Nephron progenitor cell (in vitro differentiated cells): ENCODE measurements around the gene TNFRSF11A.

ENCODE experiments used
- DNase-seq: peaks from one replicate; pipeline ENCODE4 v3.0.0; 2021
- H3K27ac Mint-ChIP-seq: 2 replicates; pipeline ENCODE4 v1.8.0; 2021; ENCODE audit warnings: mild to moderate bottlenecking, moderate library complexity, mixed read lengths
- H3K27me3 Mint-ChIP-seq: 2 replicates; pipeline ENCODE4 v1.8.0; 2021; ENCODE audit warnings: mild to moderate bottlenecking, low read depth, mixed read lengths; ENCODE audit not compliant: poor library complexity
- H3K36me3 Mint-ChIP-seq: 2 replicates; pipeline ENCODE4 v1.8.0; 2021; ENCODE audit warnings: low read depth, mixed read lengths
- H3K4me1 Mint-ChIP-seq: 2 replicates; pipeline ENCODE4 v1.8.0; 2021; ENCODE audit warnings: mixed read lengths
- H3K4me3 Mint-ChIP-seq: 2 replicates; pipeline ENCODE4 v1.8.0; 2021; ENCODE audit warnings: mild to moderate bottlenecking, moderate library complexity, mixed read lengths
- H3K9me3 Mint-ChIP-seq: 2 replicates; pipeline ENCODE4 v1.8.0; 2021; ENCODE audit warnings: mild to moderate bottlenecking, moderate library complexity, mixed read lengths
- CTCF ChIP-seq: fragments of 200-600 bp; sonication (generic); IDR thresholded peaks from 2 replicates; pipeline ENCODE4 v1.5.0; 2021; ENCODE audit warnings: antibody characterized with exemption

Gene TNFRSF11A

DNA sequence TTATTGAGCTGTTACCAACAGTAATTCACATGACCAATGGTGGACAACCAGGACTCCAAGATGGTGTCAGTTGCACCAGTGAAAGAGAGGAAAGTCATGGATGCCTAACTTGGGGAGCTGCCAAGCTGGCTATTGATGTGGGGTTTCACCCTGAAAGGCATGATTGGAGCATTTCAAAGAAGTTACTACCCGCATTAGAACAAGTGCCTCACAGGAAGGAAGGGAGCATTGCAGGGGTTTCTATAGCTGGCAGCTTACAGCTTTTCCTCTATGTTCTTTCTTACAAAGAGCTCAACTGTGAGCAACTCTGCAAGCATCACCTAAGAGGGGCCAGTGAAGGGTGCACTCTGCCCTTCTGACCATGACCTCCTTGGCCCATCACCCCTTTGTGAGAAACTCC is 93.1 kb downstream of the TNFRSF11A start:
- Mint-ChIP-seq H3K27me3 (peaks cover 3% of the 10 kb centered on the region), H3K4me1 (peaks cover 4% of the 10 kb centered on the region), H3K27ac (no peak overlapping the region), H3K4me3 (no peak overlapping the region), H3K9me3 (no peaks in the 10 kb centered on the region), H3K36me3 (no peaks in the 10 kb centered on the region)
- no peak for DNase-seq
- no peak for TF ChIP-seq CTCF

- H3K9me3 Mint-ChIP-seq, result no peaks in the 10 kb centered on the region
- H3K27ac Mint-ChIP-seq, result no peak overlapping the region
- DNase-seq, result no peak
- peaks cover 5% of the 10 kb centered on the region for H3K4me1 Mint-ChIP-seq
- TF ChIP-seq CTCF, result no peak
- H3K27me3 Mint-ChIP-seq, result peaks cover 11% of the 10 kb centered on the region
- H3K4me3 Mint-ChIP-seq, result no peak overlapping the region
- H3K36me3 Mint-ChIP-seq, result no peaks in the 10 kb centered on the region
These were observed 95.0 kb downstream of the TNFRSF11A start for GRCh38 chr18:62420151-62420512.

DNA sequence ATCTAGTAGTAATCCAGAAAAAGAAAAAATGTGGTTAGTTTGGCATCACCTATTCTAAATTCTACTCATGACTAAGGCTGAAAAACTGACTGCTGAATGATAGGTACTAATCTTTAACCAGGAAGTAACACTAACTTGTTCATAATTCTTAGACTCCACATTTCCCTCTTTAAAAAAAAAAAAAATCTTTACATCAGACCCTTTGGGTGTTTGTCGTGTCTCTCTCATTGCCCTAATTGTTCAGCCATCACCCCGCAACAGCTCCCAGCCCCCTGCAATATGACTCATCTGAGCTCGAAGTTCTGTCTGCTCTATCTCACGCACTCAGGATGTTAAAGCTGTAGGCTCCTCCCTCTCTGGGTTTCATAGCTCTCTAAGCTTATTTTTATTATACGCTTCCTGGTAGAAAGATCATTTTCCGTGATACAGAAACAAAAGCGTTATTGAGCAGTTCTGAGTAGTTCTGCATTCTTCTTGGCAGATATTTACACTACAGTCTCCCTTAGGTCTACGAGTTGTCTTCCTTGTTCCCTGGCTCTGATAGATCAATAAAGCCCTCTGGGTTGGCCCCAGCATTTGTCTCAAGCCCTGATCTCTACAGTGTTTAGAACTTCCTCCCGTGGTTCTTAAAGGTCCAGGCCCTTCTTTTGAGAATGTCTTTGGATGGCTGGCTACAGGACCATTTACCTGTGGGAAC is 95.6 kb downstream of the TNFRSF11A start:
- no peak overlapping the region for H3K27ac Mint-ChIP-seq
- peaks cover 16% of the 10 kb centered on the region for H3K27me3 Mint-ChIP-seq
- no peak for DNase-seq
- no peak for TF ChIP-seq CTCF
- H3K4me1 Mint-ChIP-seq, result peaks cover 10% of the 10 kb centered on the region
- H3K4me3 Mint-ChIP-seq, result no peak overlapping the region
- no peaks in the 10 kb centered on the region for H3K9me3 Mint-ChIP-seq
- H3K36me3 Mint-ChIP-seq, result no peaks in the 10 kb centered on the region

- peaks cover 14% of the 10 kb centered on the region for H3K9me3 Mint-ChIP-seq
- H3K27ac Mint-ChIP-seq, result no peak overlapping the region
- peak overlapping the region; percentile 85 for H3K4me3 Mint-ChIP-seq
- H3K27me3 Mint-ChIP-seq, result peaks cover 26% of the 10 kb centered on the region
- peak; percentile 78 for TF ChIP-seq CTCF
- peak; percentile 62 for DNase-seq
- peaks cover 15% of the 10 kb centered on the region for H3K4me1 Mint-ChIP-seq
- H3K36me3 Mint-ChIP-seq, result peaks cover 8% of the 10 kb centered on the region
These were observed 100.5 kb downstream of the TNFRSF11A start for GRCh38 chr18:62425465-62426190.

- TF ChIP-seq CTCF, result no peak
- Mint-ChIP-seq H3K9me3 (peaks cover 18% of the 10 kb centered on the region), H3K4me3 (no peak overlapping the region), H3K4me1 (peaks cover 11% of the 10 kb centered on the region), H3K27me3 (peaks cover 26% of the 10 kb centered on the region), H3K27ac (no peak overlapping the region), H3K36me3 (peaks cover 8% of the 10 kb centered on the region)
- DNase-seq, result no peak
These were observed 101.0 kb downstream of the TNFRSF11A start for GRCh38 chr18:62426191-62426488.

DNA sequence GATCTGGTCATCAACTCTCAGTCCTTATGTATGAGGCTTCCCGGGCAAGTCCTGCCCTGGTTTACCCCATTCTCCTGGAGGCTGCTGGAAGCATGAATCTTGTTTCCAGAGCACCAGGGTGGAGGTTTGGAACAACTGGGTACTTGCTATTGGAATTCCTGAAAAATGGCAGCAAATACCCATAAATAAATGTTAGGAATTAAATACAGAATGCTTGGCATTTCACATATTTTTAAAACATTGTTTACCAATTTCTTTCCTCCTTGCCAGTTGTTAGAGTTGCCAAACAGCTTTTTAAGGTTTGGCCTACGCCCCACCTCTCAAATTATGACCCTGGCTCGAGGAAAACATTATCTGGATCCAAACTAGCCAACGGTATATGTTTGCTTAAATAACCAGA is 107.1 kb downstream of the TNFRSF11A start:
- Mint-ChIP-seq H3K4me3 (no peak overlapping the region), H3K36me3 (peaks cover 8% of the 10 kb centered on the region), H3K27ac (no peak overlapping the region), H3K4me1 (peaks cover under 1% of the 10 kb centered on the region), H3K9me3 (peaks cover 18% of the 10 kb centered on the region), H3K27me3 (peaks cover 13% of the 10 kb centered on the region)
- no peak for DNase-seq
- no peak for TF ChIP-seq CTCF
